Thoracic aorta (tissue), 2 donors: ENCODE results near the gene DNAAF5. TPM values are rescaled to one million over a fixed set of nuclear protein-coding genes. Genes with fewer than 3 reads are reported as not detected.

ENCODE experiments used
- ATAC-seq: fragments of 150-250 bp; one replicate; pipeline ENCODE4 v1.8.0; 2017; ENCODE audit warnings: low read depth; ENCODE audit not compliant: insufficient number of reproducible peaks, low FRiP score
- DNase-seq: peaks from one replicate; pipeline ENCODE4 v3.0.0-alpha.2; 2020; ENCODE audit warnings: low spot score
- H3K27ac ChIP-seq, 2 donors: fragments of 200-600 bp; sonication (generic); 1 replicate in 1 of 2; 2 replicates in 1 of 2; pipeline ENCODE4 v1.5.1; 2016; ENCODE audit warnings: mild to moderate bottlenecking in 2 of 2, moderate library complexity in 2 of 2
- H3K27me3 ChIP-seq: fragments of 200-600 bp; sonication (generic); replicated peaks from 2 replicates; pipeline ENCODE4 v1.6.0; 2016; ENCODE audit warnings: mild to moderate bottlenecking; ENCODE audit not compliant: insufficient read depth
- H3K36me3 ChIP-seq: fragments of 200-600 bp; sonication (generic); one replicate; pipeline ENCODE4 v1.5.1; 2016
- H3K4me1 ChIP-seq, 2 donors: fragments of 200-600 bp; sonication (generic); 1 replicate in 1 of 2; 2 replicates in 1 of 2; pipeline versions ENCODE4 v1.5.1 to v1.6.0; 2016; ENCODE audit warnings: low read depth in 2 of 2, mild to moderate bottlenecking in 1 of 2; ENCODE audit not compliant: control insufficient read depth in 1 of 2
- H3K4me3 ChIP-seq: fragments of 200-600 bp; sonication (generic); 2 replicates; pipeline ENCODE4 v1.5.1; 2016; ENCODE audit warnings: mild to moderate bottlenecking
- H3K9me3 ChIP-seq: fragments of 200-600 bp; sonication (generic); 2 replicates; pipeline ENCODE4 v1.5.1; 2016
- total RNA-seq, 2 donors: library from RNA; depleted of rRNA; stranded (reverse); fragments of >200 nt; gene quantifications; one replicate each; pipeline versions ENCODE4 v1.1.0 to v1.2.3, GENCODE V29; 2016
- TF ChIP-seq, protein P1 (sequence below): fragments of 200-600 bp; sonication (generic); IDR thresholded peaks from one replicate; pipeline ENCODE4 v1.5.1; 2019; ENCODE audit warnings: antibody characterized with exemption

DNAAF5 gene
- total RNA-seq, 2 donors from 2014 or later: 16.7 to 23.4 TPM

DNA sequence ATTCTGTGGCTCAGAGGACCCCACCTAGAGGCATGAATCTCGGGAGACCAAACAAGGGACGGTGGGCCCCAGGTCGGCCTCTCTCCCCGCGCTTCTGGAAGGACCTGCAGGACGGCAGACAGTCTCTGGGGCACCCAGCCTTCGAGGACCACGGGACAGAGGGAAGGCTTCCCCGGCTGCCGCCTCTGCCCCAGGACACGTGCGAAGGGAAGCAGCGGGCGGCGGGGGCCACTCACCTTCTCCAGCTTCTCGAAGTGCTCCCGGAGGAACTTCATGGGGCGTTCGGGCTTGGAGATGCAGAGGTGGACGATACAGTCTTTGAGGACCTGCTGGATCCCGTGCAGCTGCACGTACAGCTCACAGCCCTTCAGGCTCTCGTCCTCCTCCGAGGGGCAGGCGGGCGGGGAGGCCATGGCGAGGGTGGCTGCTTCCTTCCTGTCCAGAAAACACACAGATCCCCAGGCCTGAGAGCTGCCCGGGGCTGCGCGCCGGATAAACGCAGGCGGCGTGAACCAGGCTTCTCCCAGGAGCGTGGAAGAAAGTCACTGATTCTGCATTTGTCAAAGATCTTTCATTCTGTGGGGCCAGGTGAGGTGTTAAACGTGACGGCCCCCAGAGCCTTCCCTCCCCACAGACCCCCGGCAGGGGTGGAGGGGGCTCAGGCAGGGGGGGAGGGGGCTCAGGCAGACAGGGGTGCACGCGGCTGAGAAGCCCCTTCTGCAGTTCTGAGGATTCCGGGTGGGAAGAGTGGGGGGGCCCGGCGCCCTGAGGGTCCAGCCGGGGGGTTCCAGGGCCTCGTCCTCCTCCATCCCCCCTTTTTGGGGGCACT is 15.2 kb upstream of the DNAAF5 start:
- peak overlapping the region; percentile 65 for H3K4me3 ChIP-seq
- no peaks in the 10 kb centered on the region for H3K36me3 ChIP-seq
- no peak for ATAC-seq
- no peak for DNase-seq
- TF ChIP-seq, protein P1, sequence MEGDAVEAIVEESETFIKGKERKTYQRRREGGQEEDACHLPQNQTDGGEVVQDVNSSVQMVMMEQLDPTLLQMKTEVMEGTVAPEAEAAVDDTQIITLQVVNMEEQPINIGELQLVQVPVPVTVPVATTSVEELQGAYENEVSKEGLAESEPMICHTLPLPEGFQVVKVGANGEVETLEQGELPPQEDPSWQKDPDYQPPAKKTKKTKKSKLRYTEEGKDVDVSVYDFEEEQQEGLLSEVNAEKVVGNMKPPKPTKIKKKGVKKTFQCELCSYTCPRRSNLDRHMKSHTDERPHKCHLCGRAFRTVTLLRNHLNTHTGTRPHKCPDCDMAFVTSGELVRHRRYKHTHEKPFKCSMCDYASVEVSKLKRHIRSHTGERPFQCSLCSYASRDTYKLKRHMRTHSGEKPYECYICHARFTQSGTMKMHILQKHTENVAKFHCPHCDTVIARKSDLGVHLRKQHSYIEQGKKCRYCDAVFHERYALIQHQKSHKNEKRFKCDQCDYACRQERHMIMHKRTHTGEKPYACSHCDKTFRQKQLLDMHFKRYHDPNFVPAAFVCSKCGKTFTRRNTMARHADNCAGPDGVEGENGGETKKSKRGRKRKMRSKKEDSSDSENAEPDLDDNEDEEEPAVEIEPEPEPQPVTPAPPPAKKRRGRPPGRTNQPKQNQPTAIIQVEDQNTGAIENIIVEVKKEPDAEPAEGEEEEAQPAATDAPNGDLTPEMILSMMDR: no peak
- no peaks in the 10 kb centered on the region for H3K27me3 ChIP-seq
- no peak overlapping the region for H3K27ac ChIP-seq
- peaks cover 0 to 9% of the 10 kb centered on the region in 2 donors for H3K4me1 ChIP-seq
- no peaks in the 10 kb centered on the region for H3K9me3 ChIP-seq

DNA sequence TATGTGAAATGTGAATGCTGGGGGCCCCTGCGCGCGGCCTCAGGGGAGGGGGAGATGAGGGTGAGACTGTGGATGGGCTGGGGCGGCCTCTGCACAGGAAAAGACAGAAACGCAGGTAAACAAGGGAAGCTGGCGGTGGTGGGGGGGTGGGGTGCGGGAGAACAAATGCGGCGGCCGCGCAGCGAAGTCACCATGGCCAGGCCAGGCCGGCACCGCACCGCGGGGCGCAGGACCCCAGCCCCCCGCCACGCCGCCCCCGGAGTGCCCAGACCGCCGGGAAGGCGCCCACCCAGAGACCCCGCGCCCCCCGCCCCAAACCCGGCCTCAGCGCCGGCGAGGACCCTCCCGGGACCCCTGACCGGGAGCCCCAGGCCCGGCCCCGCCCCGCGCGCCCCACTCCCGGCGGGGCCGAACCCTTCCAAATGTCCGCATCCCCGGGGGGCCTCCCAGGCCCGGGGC is 14.5 kb upstream of the DNAAF5 start:
- peaks cover 0 to 9% of the 10 kb centered on the region in 2 donors for H3K4me1 ChIP-seq
- no peak overlapping the region for H3K27ac ChIP-seq
- ATAC-seq (no peak), DNase-seq (no peak)
- no peaks in the 10 kb centered on the region for H3K36me3 ChIP-seq
- TF ChIP-seq, protein P1: no peak
- H3K4me3 ChIP-seq: peak overlapping the region; percentile 65
- H3K27me3 ChIP-seq: no peaks in the 10 kb centered on the region
- no peaks in the 10 kb centered on the region for H3K9me3 ChIP-seq

DNA sequence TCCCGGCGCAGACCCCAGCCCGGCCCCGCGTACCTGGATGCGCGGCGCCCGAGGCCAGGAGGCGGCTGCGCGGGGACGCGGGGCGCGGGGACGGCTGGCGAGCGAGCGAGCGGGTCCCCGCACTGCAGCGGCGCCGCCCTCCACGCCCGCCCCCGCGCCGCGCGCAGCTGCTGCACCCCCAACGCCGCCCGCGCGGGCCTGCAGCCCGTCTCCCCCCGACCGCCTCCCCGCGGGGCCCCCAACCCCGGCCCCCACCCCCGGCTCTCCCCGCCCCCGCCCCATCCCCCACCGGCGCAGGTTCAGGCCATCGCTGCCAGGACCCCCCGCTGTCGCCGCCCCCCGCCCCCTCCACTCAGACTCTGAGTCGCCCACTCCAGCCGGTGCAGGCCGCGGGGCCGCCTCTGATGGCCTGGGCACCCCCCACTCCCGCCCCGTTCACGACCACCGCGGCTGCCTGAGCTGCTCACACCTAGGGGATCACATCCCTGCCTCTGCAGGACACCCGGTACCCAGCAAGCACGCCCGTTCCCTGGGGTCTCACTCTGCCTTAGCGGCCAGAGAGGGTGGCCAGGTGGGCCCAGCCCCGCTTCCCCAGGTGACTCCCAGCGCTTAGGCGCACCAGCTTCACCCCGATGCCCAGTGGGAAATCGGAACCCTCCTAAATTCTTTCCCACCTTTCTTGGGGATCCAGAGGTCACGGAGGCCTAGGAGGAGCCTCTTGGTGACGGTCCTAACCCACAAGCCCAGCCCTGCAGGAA is 13.9 kb upstream of the DNAAF5 start:
- peaks cover 0 to 9% of the 10 kb centered on the region in 2 donors for H3K4me1 ChIP-seq
- no peaks in the 10 kb centered on the region for H3K36me3 ChIP-seq
- H3K4me3 ChIP-seq: peak overlapping the region; percentile 65
- TF ChIP-seq, protein P1: no peak
- H3K27me3 ChIP-seq: no peaks in the 10 kb centered on the region
- DNase-seq: no peak
- H3K9me3 ChIP-seq: no peaks in the 10 kb centered on the region
- ATAC-seq: no peak
- H3K27ac ChIP-seq: no peak overlapping the region

GRCh38 chr7:713139-713457 is 13.4 kb upstream of the DNAAF5 start:
- Histone ChIP-seq H3K4me1 (peaks cover 0 to 9% of the 10 kb centered on the region in 2 donors), H3K4me3 (no peak overlapping the region), H3K9me3 (no peaks in the 10 kb centered on the region), H3K27ac (no peak overlapping the region), H3K36me3 (no peaks in the 10 kb centered on the region), H3K27me3 (no peaks in the 10 kb centered on the region)
- no peak for ATAC-seq
- TF ChIP-seq, protein P1: no peak
- no peak for DNase-seq

DNA sequence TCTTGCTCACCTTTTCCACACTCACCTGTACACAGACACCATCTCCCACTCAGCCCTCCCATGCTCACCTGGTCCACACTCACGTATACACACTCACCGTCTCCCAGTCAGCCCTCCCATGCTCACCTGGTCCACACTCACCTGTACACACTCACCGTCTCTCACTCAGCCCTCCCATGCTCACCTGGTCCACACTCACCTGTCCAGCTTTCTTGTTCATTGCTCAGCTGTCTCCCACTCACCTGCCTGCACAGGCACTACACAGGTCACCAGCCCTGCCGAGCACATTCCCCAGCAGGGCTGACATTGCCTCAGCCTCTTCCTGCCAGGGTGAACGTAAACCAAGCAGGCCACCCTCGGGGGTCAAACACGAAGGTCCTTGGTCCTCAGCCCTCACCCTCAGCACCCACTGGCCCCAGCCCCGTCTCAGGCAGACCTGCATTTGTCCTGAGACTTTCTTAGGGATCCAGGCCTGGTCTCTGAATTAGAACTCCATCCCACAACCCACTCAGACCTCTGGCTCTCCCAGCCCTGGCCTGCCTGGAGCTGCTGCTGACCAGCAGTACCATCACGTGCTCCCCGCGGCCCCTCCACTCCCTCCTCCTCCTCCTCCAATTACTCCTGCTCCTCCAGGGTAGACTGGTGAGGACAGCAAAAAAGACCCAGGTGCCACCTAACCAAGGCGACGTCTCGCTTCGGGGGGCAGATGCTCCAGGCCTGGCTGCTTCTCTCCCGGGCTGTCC is 12.8 kb upstream of the DNAAF5 start:
- H3K4me1 ChIP-seq: peaks cover 0 to 9% of the 10 kb centered on the region in 2 donors
- no peak for DNase-seq
- H3K4me3 ChIP-seq: no peak overlapping the region
- TF ChIP-seq, protein P1: no peak
- H3K27ac ChIP-seq: no peak overlapping the region
- no peaks in the 10 kb centered on the region for H3K9me3 ChIP-seq
- ATAC-seq: no peak
- no peaks in the 10 kb centered on the region for H3K27me3 ChIP-seq
- H3K36me3 ChIP-seq: no peaks in the 10 kb centered on the region
